SK-N-MC (cell line): ENCODE data around the gene TBC1D13.

ENCODE experiments used
- EZH2 ChIP-seq: fragments of 200-600 bp; sonication (generic); IDR thresholded peaks from one replicate; pipeline ENCODE4 v1.6.1; 2017; ENCODE audit warnings: antibody characterized with exemption
- POLR2AphosphoS5 ChIP-seq: IDR thresholded peaks from 2 replicates; pipeline ENCODE4 v1.6.1; 2012; ENCODE audit warnings: mild to moderate bottlenecking, low read depth, low read length, borderline replicate concordance

DNA sequence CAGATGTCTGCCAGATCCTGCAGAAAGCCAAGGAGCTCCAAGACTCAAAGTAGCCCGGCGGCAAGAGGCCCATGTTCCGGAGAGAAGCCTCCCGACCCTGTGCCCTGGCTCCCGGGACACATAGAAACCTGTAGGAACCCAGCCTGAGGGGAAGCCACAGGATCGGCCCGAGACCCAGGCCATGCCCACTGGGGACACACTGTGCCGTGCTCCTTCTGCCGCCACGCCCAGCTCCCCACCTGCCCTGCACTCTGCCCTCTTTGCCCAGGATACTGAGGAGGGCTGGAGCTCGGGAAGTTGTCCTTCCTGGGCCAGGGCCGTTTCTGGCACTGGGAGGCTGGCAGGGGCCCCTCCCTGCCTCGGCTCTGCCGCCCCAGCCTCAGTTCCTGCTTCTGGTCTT lies 20.8 kb downstream of the TBC1D13 start:
- TF ChIP-seq EZH2 (no peak), POLR2AphosphoS5 (no peak)
